Neural cell (in vitro differentiated cells): ENCODE results near the gene PF4V1. TPM values are rescaled to one million over a fixed set of nuclear protein-coding genes. Genes with fewer than 3 reads are reported as not detected.

Source experiments
- H2AFZ ChIP-seq: fragments of 200-600, 300-800 bp; sonication (generic), shearing (Covaris generic); 2 replicates; pipeline ENCODE4 v1.6.0; 2014; ENCODE audit warnings: low read depth, mild to moderate bottlenecking, antibody characterized with exemption, low read length, moderate library complexity
- H3F3A ChIP-seq: fragments of 200-600 bp; shearing (Covaris generic); 2 replicates; pipeline ENCODE4 v1.6.1; 2016; ENCODE audit warnings: mild to moderate bottlenecking, moderate library complexity, mixed read lengths, antibody characterized with exemption, low read length; ENCODE audit not compliant: insufficient read depth, poor library complexity, severe bottlenecking
- H3K27ac ChIP-seq: fragments of 200-600, 300-800 bp; sonication (generic), shearing (Covaris generic); 2 replicates; pipeline ENCODE4 v1.5.1; 2014; ENCODE audit warnings: mild to moderate bottlenecking, low read length, moderate library complexity
- H3K27me3 ChIP-seq: fragments of 300-800, 200-600 bp; sonication (generic), shearing (Covaris generic); 2 replicates; pipeline ENCODE4 v1.6.0; 2014; ENCODE audit warnings: mild to moderate bottlenecking, low read depth, low read length, moderate library complexity; ENCODE audit not compliant: insufficient read depth
- H3K36me3 ChIP-seq: fragments of 300-800, 200-600 bp; sonication (generic), shearing (Covaris generic); 2 replicates; pipeline ENCODE4 v1.5.1; 2014; ENCODE audit warnings: mild to moderate bottlenecking, antibody characterized with exemption, low read length, moderate library complexity; ENCODE audit not compliant: insufficient read depth
- H3K4me2 ChIP-seq: fragments of 300-800, 200-600 bp; sonication (generic), shearing (Covaris generic); 2 replicates; pipeline ENCODE4 v1.6.0; 2014; ENCODE audit warnings: mild to moderate bottlenecking, low read length
- H3K4me3 ChIP-seq: fragments of 300-800, 200-600 bp; sonication (generic), shearing (Covaris generic); 2 replicates; pipeline ENCODE4 v1.5.1; 2014; ENCODE audit warnings: mild to moderate bottlenecking, low read length, moderate library complexity
- H3K79me2 ChIP-seq: fragments of 200-600 bp; shearing (Covaris generic); replicated peaks from 2 replicates; pipeline ENCODE4 v1.6.0; 2014; ENCODE audit warnings: mild to moderate bottlenecking, low read length, moderate library complexity; ENCODE audit not compliant: insufficient read depth
- H3K9ac ChIP-seq: fragments of 300-800, 200-600 bp; sonication (generic), shearing (Covaris generic); 2 replicates; pipeline ENCODE4 v1.6.1; 2016; ENCODE audit warnings: mild to moderate bottlenecking, low read length, mixed read lengths
- H3K9me2 ChIP-seq: fragments of 200-600 bp; shearing (Covaris generic); 2 replicates; pipeline ENCODE4 v1.6.1; 2016; ENCODE audit warnings: mild to moderate bottlenecking, low read length, mixed read lengths; ENCODE audit not compliant: insufficient read depth
- H3K9me3 ChIP-seq: fragments of 200-600, 300-800 bp; sonication (generic), shearing (Covaris generic); 2 replicates; pipeline ENCODE4 v1.6.1; 2016; ENCODE audit warnings: mild to moderate bottlenecking, mixed run types, low read length, moderate library complexity, mixed read lengths
- H4K20me1 ChIP-seq: fragments of 200-600 bp; shearing (Covaris generic); 2 replicates; pipeline ENCODE4 v1.6.1; 2016; ENCODE audit warnings: mild to moderate bottlenecking, mixed run types; ENCODE audit not compliant: insufficient read depth
- EP300 ChIP-seq: fragments of 450-650 bp; conservative IDR thresholded peaks from 2 replicates; pipeline ENCODE4 v1.6.1; 2014; ENCODE audit warnings: antibody characterized with exemption, mild to moderate bottlenecking, moderate library complexity; ENCODE audit not compliant: poor library complexity, severe bottlenecking
- EZH2 ChIP-seq: fragments of 200-600, 300-800 bp; shearing (Covaris generic), sonication (generic); IDR thresholded peaks from 2 replicates; pipeline ENCODE4 v1.6.1; 2014; ENCODE audit warnings: antibody characterized with exemption, low read length, borderline replicate concordance, mild to moderate bottlenecking; ENCODE audit not compliant: insufficient read depth, poor library complexity, severe bottlenecking
- MXI1 ChIP-seq: fragments of 450-650 bp; conservative IDR thresholded peaks from 2 replicates; pipeline ENCODE4 v1.6.1; 2014; ENCODE audit warnings: antibody characterized with exemption, mild to moderate bottlenecking; ENCODE audit not compliant: poor library complexity, severe bottlenecking
- POLR2AphosphoS5 ChIP-seq: IDR thresholded peaks from 2 replicates; pipeline ENCODE4 v1.6.1; 2012
- RAD21 ChIP-seq: fragments of 450-650 bp; conservative IDR thresholded peaks from 2 replicates; pipeline ENCODE4 v1.6.1; 2014; ENCODE audit warnings: antibody characterized with exemption, mild to moderate bottlenecking, moderate library complexity
- SMC3 ChIP-seq: fragments of 450-650 bp; conservative IDR thresholded peaks from 2 replicates; pipeline ENCODE4 v1.6.1; 2014; ENCODE audit warnings: antibody characterized with exemption, mild to moderate bottlenecking, moderate library complexity; ENCODE audit not compliant: poor library complexity
- TAF1 ChIP-seq: IDR thresholded peaks from 2 replicates; pipeline ENCODE4 v1.6.1; 2012; ENCODE audit warnings: low read depth
- polyA plus RNA-seq: library from polyadenylated mRNA; depleted of rRNA; stranded (reverse); fragments of >200 nt; gene quantifications from 2 replicates; pipeline ENCODE4 v1.2.3, GENCODE V29; 2014
- TF ChIP-seq, protein P1 (sequence below): IDR thresholded peaks from 2 replicates; pipeline ENCODE4 v1.6.1; 2012; ENCODE audit warnings: borderline replicate concordance
- TF ChIP-seq, protein P2 (sequence below): fragments of 450-650 bp; IDR thresholded peaks from 2 replicates; pipeline ENCODE4 v1.5.1; 2014; ENCODE audit warnings: antibody characterized with exemption, mild to moderate bottlenecking, moderate library complexity; ENCODE audit not compliant: poor library complexity, severe bottlenecking

Gene PF4V1
- polyA plus RNA-seq, 1 donor from 2014 or later: not detected

DNA sequence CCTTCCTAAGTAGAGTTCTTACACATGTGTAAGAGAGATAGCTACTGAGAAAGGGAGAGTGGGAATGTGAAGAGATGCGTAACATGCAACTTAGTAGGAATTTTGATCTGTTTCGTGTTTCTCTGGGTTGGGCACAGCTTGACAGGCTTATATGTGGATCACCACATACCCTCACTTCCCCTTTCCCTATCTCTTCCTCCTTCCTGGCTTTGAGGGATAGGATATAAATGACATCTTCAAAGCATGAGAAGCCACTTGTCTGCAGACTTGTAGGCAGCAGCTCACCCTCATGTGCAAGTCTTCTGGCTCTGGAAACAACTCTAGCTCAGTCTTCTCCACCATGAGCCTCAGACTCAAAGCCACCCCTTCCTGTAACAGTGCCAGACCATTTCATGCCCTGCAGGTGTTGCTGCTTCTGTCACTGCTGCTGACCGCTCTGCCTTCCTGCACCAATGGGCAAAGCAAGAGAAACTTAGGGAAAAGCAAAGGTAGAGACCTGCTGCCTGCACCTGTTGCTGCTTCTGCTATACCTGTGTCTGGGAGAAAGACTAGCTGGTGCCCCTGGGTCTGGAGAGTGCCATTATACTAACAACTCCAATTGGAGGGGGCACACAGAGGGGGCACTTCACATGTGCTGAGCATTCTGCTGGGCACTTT is 5.4 kb upstream of the PF4V1 start:
- TF ChIP-seq MXI1: no peak
- TF ChIP-seq SMC3: no peak
- TF ChIP-seq EZH2: no peak
- TF ChIP-seq, protein P1, sequence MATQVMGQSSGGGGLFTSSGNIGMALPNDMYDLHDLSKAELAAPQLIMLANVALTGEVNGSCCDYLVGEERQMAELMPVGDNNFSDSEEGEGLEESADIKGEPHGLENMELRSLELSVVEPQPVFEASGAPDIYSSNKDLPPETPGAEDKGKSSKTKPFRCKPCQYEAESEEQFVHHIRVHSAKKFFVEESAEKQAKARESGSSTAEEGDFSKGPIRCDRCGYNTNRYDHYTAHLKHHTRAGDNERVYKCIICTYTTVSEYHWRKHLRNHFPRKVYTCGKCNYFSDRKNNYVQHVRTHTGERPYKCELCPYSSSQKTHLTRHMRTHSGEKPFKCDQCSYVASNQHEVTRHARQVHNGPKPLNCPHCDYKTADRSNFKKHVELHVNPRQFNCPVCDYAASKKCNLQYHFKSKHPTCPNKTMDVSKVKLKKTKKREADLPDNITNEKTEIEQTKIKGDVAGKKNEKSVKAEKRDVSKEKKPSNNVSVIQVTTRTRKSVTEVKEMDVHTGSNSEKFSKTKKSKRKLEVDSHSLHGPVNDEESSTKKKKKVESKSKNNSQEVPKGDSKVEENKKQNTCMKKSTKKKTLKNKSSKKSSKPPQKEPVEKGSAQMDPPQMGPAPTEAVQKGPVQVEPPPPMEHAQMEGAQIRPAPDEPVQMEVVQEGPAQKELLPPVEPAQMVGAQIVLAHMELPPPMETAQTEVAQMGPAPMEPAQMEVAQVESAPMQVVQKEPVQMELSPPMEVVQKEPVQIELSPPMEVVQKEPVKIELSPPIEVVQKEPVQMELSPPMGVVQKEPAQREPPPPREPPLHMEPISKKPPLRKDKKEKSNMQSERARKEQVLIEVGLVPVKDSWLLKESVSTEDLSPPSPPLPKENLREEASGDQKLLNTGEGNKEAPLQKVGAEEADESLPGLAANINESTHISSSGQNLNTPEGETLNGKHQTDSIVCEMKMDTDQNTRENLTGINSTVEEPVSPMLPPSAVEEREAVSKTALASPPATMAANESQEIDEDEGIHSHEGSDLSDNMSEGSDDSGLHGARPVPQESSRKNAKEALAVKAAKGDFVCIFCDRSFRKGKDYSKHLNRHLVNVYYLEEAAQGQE: no peak
- no peak for TF ChIP-seq TAF1
- no peak for TF ChIP-seq EP300
- TF ChIP-seq POLR2AphosphoS5: no peak
- TF ChIP-seq, protein P2, sequence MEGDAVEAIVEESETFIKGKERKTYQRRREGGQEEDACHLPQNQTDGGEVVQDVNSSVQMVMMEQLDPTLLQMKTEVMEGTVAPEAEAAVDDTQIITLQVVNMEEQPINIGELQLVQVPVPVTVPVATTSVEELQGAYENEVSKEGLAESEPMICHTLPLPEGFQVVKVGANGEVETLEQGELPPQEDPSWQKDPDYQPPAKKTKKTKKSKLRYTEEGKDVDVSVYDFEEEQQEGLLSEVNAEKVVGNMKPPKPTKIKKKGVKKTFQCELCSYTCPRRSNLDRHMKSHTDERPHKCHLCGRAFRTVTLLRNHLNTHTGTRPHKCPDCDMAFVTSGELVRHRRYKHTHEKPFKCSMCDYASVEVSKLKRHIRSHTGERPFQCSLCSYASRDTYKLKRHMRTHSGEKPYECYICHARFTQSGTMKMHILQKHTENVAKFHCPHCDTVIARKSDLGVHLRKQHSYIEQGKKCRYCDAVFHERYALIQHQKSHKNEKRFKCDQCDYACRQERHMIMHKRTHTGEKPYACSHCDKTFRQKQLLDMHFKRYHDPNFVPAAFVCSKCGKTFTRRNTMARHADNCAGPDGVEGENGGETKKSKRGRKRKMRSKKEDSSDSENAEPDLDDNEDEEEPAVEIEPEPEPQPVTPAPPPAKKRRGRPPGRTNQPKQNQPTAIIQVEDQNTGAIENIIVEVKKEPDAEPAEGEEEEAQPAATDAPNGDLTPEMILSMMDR: no peak
- TF ChIP-seq RAD21: no peak
- Histone ChIP-seq H3K9me3 (no peaks in the 10 kb centered on the region), H3K36me3 (no peaks in the 10 kb centered on the region), H3F3A (no peaks in the 10 kb centered on the region), H3K9me2 (no peaks in the 10 kb centered on the region), H3K27ac (no peak overlapping the region), H3K4me2 (no peak overlapping the region), H3K27me3 (no peaks in the 10 kb centered on the region), H3K9ac (no peak overlapping the region), H2AFZ (no peak overlapping the region), H3K79me2 (no peaks in the 10 kb centered on the region), H3K4me3 (no peak overlapping the region), H4K20me1 (no peaks in the 10 kb centered on the region)

DNA sequence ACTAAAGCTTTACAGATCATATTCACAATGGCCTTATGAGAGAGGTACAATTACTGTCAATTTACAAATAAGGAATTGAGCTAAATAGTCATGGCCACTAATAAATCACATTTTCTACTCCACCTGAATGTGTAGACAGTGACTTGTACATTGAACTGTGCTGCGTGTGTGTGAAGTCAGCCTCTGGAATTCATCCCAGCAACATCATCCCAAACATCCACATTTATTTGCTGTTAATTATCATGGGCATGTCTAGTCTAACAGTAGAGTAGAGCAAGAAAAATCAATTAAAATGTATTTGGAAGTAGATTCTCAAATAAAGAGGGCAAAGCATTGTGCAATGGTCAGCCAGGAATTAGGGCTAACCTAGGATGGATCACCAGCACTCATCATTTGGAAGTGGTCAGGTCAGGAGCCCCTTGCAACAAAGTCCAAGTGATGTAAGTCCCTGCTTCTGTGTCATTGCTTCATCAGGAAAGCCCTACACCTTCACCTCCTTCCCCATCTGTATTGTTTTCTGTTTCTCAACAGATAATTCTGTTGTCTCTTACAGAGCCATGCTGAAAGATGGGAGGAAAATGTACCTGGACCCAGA is 4.8 kb upstream of the PF4V1 start:
- Histone ChIP-seq H4K20me1 (no peaks in the 10 kb centered on the region), H3F3A (no peaks in the 10 kb centered on the region), H3K9me2 (no peaks in the 10 kb centered on the region), H3K36me3 (no peaks in the 10 kb centered on the region), H3K4me3 (no peak overlapping the region), H3K4me2 (no peak overlapping the region), H2AFZ (no peak overlapping the region), H3K9me3 (no peaks in the 10 kb centered on the region), H3K27me3 (no peaks in the 10 kb centered on the region), H3K79me2 (no peaks in the 10 kb centered on the region), H3K9ac (no peak overlapping the region), H3K27ac (no peak overlapping the region)
- TF ChIP-seq, protein P1: no peak
- no peak for TF ChIP-seq TAF1
- TF ChIP-seq, protein P2: no peak
- no peak for TF ChIP-seq EP300
- no peak for TF ChIP-seq POLR2AphosphoS5
- no peak for TF ChIP-seq MXI1
- TF ChIP-seq SMC3: no peak
